OCI-LY1 (cell line): Measurements from ENCODE around the gene SLC35G6.

Source experiments
- H2AFZ ChIP-seq: fragments of 200-600 bp; sonication (generic), shearing (Covaris generic); 2 replicates; pipeline ENCODE4 v1.6.0; 2014; ENCODE audit warnings: antibody characterized with exemption, mild to moderate bottlenecking, low read length
- H3F3A ChIP-seq: fragments of 200-600 bp; sonication (generic), shearing (Covaris generic); 2 replicates; pipeline ENCODE4 v1.6.0; 2014; ENCODE audit warnings: mild to moderate bottlenecking, antibody characterized with exemption, low read length, moderate library complexity; ENCODE audit not compliant: insufficient read depth
- H3K27ac ChIP-seq: fragments of 200-600 bp; sonication (generic); 2 replicates; pipeline ENCODE4 v1.5.1; 2014; ENCODE audit warnings: low read length, mixed run types, mild to moderate bottlenecking, low read depth; ENCODE audit not compliant: poor library complexity, severe bottlenecking
- H3K27me3 ChIP-seq: fragments of 200-600 bp; sonication (generic); 2 replicates; pipeline ENCODE4 v1.6.0; 2014; ENCODE audit warnings: antibody characterized with exemption, mild to moderate bottlenecking, low read length, moderate library complexity; ENCODE audit not compliant: insufficient read depth
- H3K36me3 ChIP-seq: fragments of 200-600 bp; sonication (generic); 2 replicates; pipeline ENCODE4 v1.6.1; 2014; ENCODE audit warnings: mild to moderate bottlenecking, antibody characterized with exemption, low read length, moderate library complexity, mixed read lengths; ENCODE audit not compliant: insufficient read depth
- H3K4me1 ChIP-seq: fragments of 200-600 bp; sonication (generic); 2 replicates; pipeline ENCODE4 v1.5.1; 2014; ENCODE audit warnings: mild to moderate bottlenecking, low read length, moderate library complexity; ENCODE audit not compliant: insufficient read depth, severe bottlenecking
- H3K4me2 ChIP-seq: fragments of 200-600 bp; sonication (generic), shearing (Covaris generic); 2 replicates; pipeline ENCODE4 v1.6.1; 2014; ENCODE audit warnings: low read length
- H3K4me3 ChIP-seq: fragments of 200-600 bp; sonication (generic); 2 replicates; pipeline ENCODE4 v1.5.1; 2014; ENCODE audit warnings: low read length, low read depth, mild to moderate bottlenecking, mixed read lengths; ENCODE audit not compliant: poor library complexity, severe bottlenecking
- H3K79me2 ChIP-seq: fragments of 200-600 bp; shearing (Covaris generic); 2 replicates; pipeline ENCODE4 v1.6.1; 2016; ENCODE audit warnings: mixed run types, low read length, mixed read lengths; ENCODE audit not compliant: insufficient read depth
- H3K9ac ChIP-seq: fragments of 200-600 bp; sonication (generic), shearing (Covaris generic); 2 replicates; pipeline ENCODE4 v1.6.1; 2014; ENCODE audit warnings: mild to moderate bottlenecking, low read length, mixed read lengths
- H3K9me2 ChIP-seq: fragments of 200-600 bp; sonication (generic), shearing (Covaris generic); 2 replicates; pipeline ENCODE4 v1.6.1; 2014; ENCODE audit warnings: low read depth, mild to moderate bottlenecking, low read length, mixed read lengths
- H3K9me3 ChIP-seq: fragments of 200-600 bp; shearing (Covaris generic); 2 replicates; pipeline ENCODE4 v1.6.1; 2014; ENCODE audit warnings: low read length, mixed read lengths
- H4K20me1 ChIP-seq: fragments of 200-600 bp; sonication (generic), shearing (Covaris generic); 2 replicates; pipeline ENCODE4 v1.6.0; 2016; ENCODE audit warnings: mild to moderate bottlenecking, low read length; ENCODE audit not compliant: insufficient read depth
- EZH2 ChIP-seq: fragments of 200-600 bp; sonication (generic), shearing (Covaris generic); IDR thresholded peaks from 2 replicates; pipeline ENCODE4 v1.8.0; 2017; ENCODE audit warnings: borderline replicate concordance, mixed run types, mild to moderate bottlenecking, antibody characterized with exemption, low read length, moderate library complexity, mixed read lengths
- TF ChIP-seq, protein P1 (sequence below): fragments of 200-600 bp; sonication (generic), shearing (Covaris generic); IDR thresholded peaks from 2 replicates; pipeline ENCODE4 v1.5.1; 2017; ENCODE audit warnings: mild to moderate bottlenecking, antibody characterized with exemption, low read length, moderate library complexity, mixed read lengths

Gene SLC35G6

DNA sequence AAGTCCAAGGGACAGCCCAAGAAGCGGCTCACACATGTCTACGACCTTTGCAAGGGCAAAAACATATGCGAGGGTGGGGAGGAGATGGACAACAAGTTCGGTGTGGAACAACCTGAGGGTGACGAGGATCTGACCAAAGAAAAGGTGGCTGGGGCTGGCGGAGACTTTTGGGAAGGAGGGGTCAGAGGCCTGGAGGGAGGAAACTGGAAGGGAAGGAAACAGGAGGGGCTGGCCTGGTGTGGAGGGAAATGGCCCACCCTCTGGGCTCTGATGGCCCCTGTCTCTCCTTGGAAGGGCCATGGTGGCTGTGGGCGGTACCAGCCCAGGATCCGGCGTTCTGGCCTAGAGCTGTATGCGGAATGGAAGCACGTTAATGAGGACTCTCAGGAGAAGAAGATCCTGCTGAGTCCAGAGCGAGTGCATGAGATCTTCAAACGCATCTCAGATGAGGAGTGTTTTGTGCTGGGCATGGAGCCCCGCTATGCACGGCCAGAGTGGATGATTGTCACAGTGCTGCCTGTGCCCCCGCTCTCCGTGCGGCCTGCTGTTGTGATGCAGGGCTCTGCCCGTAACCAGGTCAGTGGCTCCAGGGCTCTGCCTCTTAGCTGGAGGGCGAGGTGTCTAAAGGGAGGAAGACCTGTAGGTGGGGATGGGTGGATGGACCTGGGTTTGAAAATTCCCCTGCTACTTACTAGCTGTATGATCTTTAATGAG lies 15.4 kb downstream of the SLC35G6 start:
- H3K79me2 ChIP-seq = peaks cover 34% of the 10 kb centered on the region

DNA sequence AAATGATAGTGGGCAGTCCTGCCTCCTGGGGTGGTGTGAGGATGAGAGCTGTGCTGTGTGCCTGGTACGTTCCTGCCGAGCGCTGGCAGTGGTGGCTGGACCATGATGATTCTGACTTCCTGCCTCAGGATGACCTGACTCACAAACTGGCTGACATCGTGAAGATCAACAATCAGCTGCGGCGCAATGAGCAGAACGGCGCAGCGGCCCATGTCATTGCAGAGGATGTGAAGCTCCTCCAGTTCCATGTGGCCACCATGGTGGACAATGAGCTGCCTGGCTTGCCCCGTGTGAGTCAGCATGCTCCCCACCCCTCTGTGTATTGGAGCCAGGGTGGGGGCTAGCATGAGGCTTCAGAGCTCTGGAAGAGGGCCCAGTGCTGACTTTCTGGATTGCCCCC lies 16.0 kb downstream of the SLC35G6 start:
- no peaks in the 10 kb centered on the region for H4K20me1 ChIP-seq

More for the DNA sequence above, 15.4 kb downstream of the SLC35G6 start:
- Histone ChIP-seq H3K9ac (no peak overlapping the region), H2AFZ (no peak overlapping the region), H3K9me3 (no peaks in the 10 kb centered on the region), H3K36me3 (peaks cover 77% of the 10 kb centered on the region), H3K27ac (no peak overlapping the region), H3F3A (no peaks in the 10 kb centered on the region), H3K4me3 (no peak overlapping the region), H3K27me3 (no peaks in the 10 kb centered on the region), H3K9me2 (no peaks in the 10 kb centered on the region), H3K4me1 (peaks cover 17% of the 10 kb centered on the region), H3K4me2 (no peak overlapping the region), H4K20me1 (no peaks in the 10 kb centered on the region)
- TF ChIP-seq, protein P1, sequence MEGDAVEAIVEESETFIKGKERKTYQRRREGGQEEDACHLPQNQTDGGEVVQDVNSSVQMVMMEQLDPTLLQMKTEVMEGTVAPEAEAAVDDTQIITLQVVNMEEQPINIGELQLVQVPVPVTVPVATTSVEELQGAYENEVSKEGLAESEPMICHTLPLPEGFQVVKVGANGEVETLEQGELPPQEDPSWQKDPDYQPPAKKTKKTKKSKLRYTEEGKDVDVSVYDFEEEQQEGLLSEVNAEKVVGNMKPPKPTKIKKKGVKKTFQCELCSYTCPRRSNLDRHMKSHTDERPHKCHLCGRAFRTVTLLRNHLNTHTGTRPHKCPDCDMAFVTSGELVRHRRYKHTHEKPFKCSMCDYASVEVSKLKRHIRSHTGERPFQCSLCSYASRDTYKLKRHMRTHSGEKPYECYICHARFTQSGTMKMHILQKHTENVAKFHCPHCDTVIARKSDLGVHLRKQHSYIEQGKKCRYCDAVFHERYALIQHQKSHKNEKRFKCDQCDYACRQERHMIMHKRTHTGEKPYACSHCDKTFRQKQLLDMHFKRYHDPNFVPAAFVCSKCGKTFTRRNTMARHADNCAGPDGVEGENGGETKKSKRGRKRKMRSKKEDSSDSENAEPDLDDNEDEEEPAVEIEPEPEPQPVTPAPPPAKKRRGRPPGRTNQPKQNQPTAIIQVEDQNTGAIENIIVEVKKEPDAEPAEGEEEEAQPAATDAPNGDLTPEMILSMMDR = no peak
- no peak for TF ChIP-seq EZH2

DNA sequence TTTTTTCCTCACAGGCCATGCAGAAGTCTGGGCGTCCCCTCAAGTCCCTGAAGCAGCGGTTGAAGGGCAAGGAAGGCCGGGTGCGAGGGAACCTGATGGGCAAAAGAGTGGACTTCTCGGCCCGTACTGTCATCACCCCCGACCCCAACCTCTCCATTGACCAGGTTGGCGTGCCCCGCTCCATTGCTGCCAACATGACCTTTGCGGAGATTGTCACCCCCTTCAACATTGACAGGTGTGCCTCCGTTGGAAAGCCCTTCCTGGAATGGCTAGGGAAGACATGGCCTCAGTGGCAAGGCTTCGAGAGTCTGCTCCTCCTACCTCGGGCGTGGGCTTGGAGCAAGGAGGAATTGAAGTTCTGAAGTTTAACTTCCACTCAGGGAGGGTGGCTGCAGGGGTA lies 16.4 kb downstream of the SLC35G6 start:
- Histone ChIP-seq H3K9me3 (no peaks in the 10 kb centered on the region), H3K27ac (no peak overlapping the region), H3K4me1 (peaks cover 7% of the 10 kb centered on the region), H3K36me3 (peaks cover 85% of the 10 kb centered on the region), H4K20me1 (no peaks in the 10 kb centered on the region), H3K79me2 (peaks cover 24% of the 10 kb centered on the region), H3K9me2 (no peaks in the 10 kb centered on the region), H3K9ac (no peak overlapping the region), H3K4me2 (no peak overlapping the region), H3K4me3 (no peak overlapping the region), H3F3A (no peaks in the 10 kb centered on the region), H2AFZ (no peak overlapping the region), H3K27me3 (no peaks in the 10 kb centered on the region)
- TF ChIP-seq, protein P1 = no peak
- TF ChIP-seq EZH2 = no peak

More for the DNA sequence above, 16.0 kb downstream of the SLC35G6 start:
- Histone ChIP-seq H3K4me2 (no peak overlapping the region), H3K9me3 (no peaks in the 10 kb centered on the region), H3K27me3 (no peaks in the 10 kb centered on the region), H2AFZ (no peak overlapping the region), H3F3A (no peaks in the 10 kb centered on the region), H3K27ac (no peak overlapping the region), H3K36me3 (peaks cover 80% of the 10 kb centered on the region), H3K4me3 (no peak overlapping the region), H3K79me2 (peaks cover 28% of the 10 kb centered on the region), H3K4me1 (peaks cover 11% of the 10 kb centered on the region), H3K9ac (no peak overlapping the region), H3K9me2 (no peaks in the 10 kb centered on the region)
- TF ChIP-seq, protein P1 = no peak
- no peak for TF ChIP-seq EZH2
